Natural killer cell (primary cell): ENCODE measurements around the gene PDGFRB. TPM values are rescaled to one million over a fixed set of nuclear protein-coding genes. Genes with fewer than 3 reads are reported as not detected.

ENCODE experiments used
- ATAC-seq, 3 donors: fragments of 150-1000 bp in 2 of 3; fragments of 200-7000 bp in 1 of 3; cut with Tn5 transposase; 1 replicate in 1 of 3; 2 replicates in 2 of 3; pipeline ENCODE4 v1.10.0; 2021; ENCODE audit warnings: mild to moderate bottlenecking in 2 of 3, moderate library complexity in 2 of 3
- DNase-seq, 2 donors: peaks; one replicate each; pipeline versions ENCODE4 v3.0.0 to v3.0.0-alpha.2; 2013 to 2021; ENCODE audit warnings: mixed read lengths in 1 of 2
- H3K27ac ChIP-seq: one replicate; pipeline ENCODE4 v1.5.1; 2013; ENCODE audit warnings: mild to moderate bottlenecking, low read length
- H3K27me3 ChIP-seq: one replicate; pipeline ENCODE4 v1.6.1; 2013; ENCODE audit warnings: low read length; ENCODE audit not compliant: control insufficient read depth, insufficient read depth
- H3K36me3 ChIP-seq: one replicate; pipeline ENCODE4 v1.6.1; 2013; ENCODE audit warnings: low read length; ENCODE audit not compliant: control insufficient read depth, insufficient read depth
- H3K4me1 ChIP-seq: one replicate; pipeline ENCODE4 v1.6.1; 2013; ENCODE audit warnings: low read length; ENCODE audit not compliant: control insufficient read depth, insufficient read depth
- H3K4me3 ChIP-seq: one replicate; pipeline ENCODE4 v1.5.1; 2013; ENCODE audit warnings: low read length
- H3K9me3 ChIP-seq: one replicate; pipeline ENCODE4 v1.6.1; 2013; ENCODE audit warnings: low read length; ENCODE audit not compliant: control insufficient read depth, insufficient read depth
- H3K27ac Mint-ChIP-seq, 2 donors: one replicate each; pipeline ENCODE4 v1.8.0; 2022; ENCODE audit warnings: mild to moderate bottlenecking in 2 of 2, mixed read lengths in 2 of 2, moderate library complexity in 1 of 2
- H3K27me3 Mint-ChIP-seq, 2 donors: one replicate each; pipeline ENCODE4 v1.8.0; 2022; ENCODE audit warnings: low read depth in 2 of 2, mixed read lengths in 2 of 2
- H3K36me3 Mint-ChIP-seq: one replicate; pipeline ENCODE4 v1.8.0; 2022; ENCODE audit warnings: mixed read lengths
- H3K4me1 Mint-ChIP-seq, 2 donors: one replicate each; pipeline ENCODE4 v1.8.0; 2022; ENCODE audit warnings: mixed read lengths in 2 of 2
- H3K4me3 Mint-ChIP-seq: one replicate; pipeline ENCODE4 v1.8.0; 2022; ENCODE audit warnings: mild to moderate bottlenecking, moderate library complexity, mixed read lengths
- H3K9me3 Mint-ChIP-seq, 2 donors: one replicate each; pipeline ENCODE4 v1.8.0; 2022; ENCODE audit warnings: mixed read lengths in 2 of 2
- CTCF ChIP-seq: fragments of 200-600 bp; IDR thresholded peaks from one replicate; pipeline ENCODE4 v1.8.0; 2022; ENCODE audit warnings: antibody characterized with exemption
- WGBS: methylation state at CpG from one replicate; pipeline ENCODE4 v1.1.7; 2013; ENCODE audit warnings: missing lambda C conversion rate; ENCODE audit not compliant: insufficient coverage; 5-methylcytosine and 5-hydroxymethylcytosine counted together
- intact Hi-C: fragments of 100-400 bp; cut with micrococcal nuclease; formaldehyde crosslinking; loops from one replicate; pipeline ENCODE4 v1.14.2; 2022
- total RNA-seq, 4 donors: library from RNA; stranded (reverse); fragments of 120-200 nt in 1 of 4; gene quantifications; one replicate each; pipeline versions ENCODE4 v1.2.3 to v1.2.4, GENCODE V29; 2013 to 2022

Gene PDGFRB
- total RNA-seq, 3 donors from 2014 or later (not counting 1 experiment from before 2014, with no cell fraction given) = 44.8 to 93.1 (median 61.6) TPM

- Mint-ChIP-seq H3K4me1 (peaks cover 56 to 67% of the 10 kb centered on the region in 2 donors), H3K9me3 (no peaks in the 10 kb centered on the region), H3K36me3 (no peaks in the 10 kb centered on the region), H3K27ac (no peak overlapping the region), H3K27me3 (peaks cover 0 to 4% of the 10 kb centered on the region in 2 donors), H3K4me3 (no peak overlapping the region)
- Histone ChIP-seq H3K4me1 (peaks cover 54% of the 10 kb centered on the region), H3K4me3 (no peak overlapping the region), H3K9me3 (no peaks in the 10 kb centered on the region), H3K27me3 (no peaks in the 10 kb centered on the region), H3K27ac (no peak overlapping the region), H3K36me3 (no peaks in the 10 kb centered on the region)
- ATAC-seq (no peak), DNase-seq (no peak)
- intact Hi-C loops = no loop called here
- 95% methylated on average over 14 of the region's 14 CpGs for WGBS
- no peak for TF ChIP-seq CTCF
These were observed 8.6 kb downstream of the PDGFRB start for GRCh38 chr5:150146862-150147601.

- intact Hi-C loops = no loop called here
- H3K27me3 Mint-ChIP-seq = peaks cover 0 to 4% of the 10 kb centered on the region in 2 donors
- no peaks in the 10 kb centered on the region for H3K9me3 Mint-ChIP-seq
- no peaks in the 10 kb centered on the region for H3K36me3 Mint-ChIP-seq
- H3K36me3 ChIP-seq = no peaks in the 10 kb centered on the region
- H3K4me1 ChIP-seq = peaks cover 52% of the 10 kb centered on the region
- H3K27ac Mint-ChIP-seq = peak overlapping the region in 1 of 2 donors; percentile 12
- no peaks in the 10 kb centered on the region for H3K9me3 ChIP-seq
- DNase-seq (no peak), ATAC-seq (no peak)
- peaks cover 60 to 73% of the 10 kb centered on the region in 2 donors for H3K4me1 Mint-ChIP-seq
- TF ChIP-seq CTCF = no peak
- WGBS = 89% methylated on average over 5 of the region's 5 CpGs
- H3K27ac ChIP-seq = no peak overlapping the region
- peak overlapping the region; percentile 0 for H3K4me3 Mint-ChIP-seq
- H3K27me3 ChIP-seq = no peaks in the 10 kb centered on the region
- no peak overlapping the region for H3K4me3 ChIP-seq
These were observed 9.4 kb downstream of the PDGFRB start for GRCh38 chr5:150146235-150146634.

- Mint-ChIP-seq H3K4me3 (peak overlapping the region; percentile 61), H3K4me1 (peaks cover 60 to 76% of the 10 kb centered on the region in 2 donors), H3K36me3 (no peaks in the 10 kb centered on the region), H3K9me3 (no peaks in the 10 kb centered on the region), H3K27me3 (peaks cover 0 to 4% of the 10 kb centered on the region in 2 donors), H3K27ac (peak overlapping the region; percentile 45 to 82)
- no peak overlapping the region for H3K27ac ChIP-seq
- ATAC-seq (no peak), DNase-seq (no peak)
- peaks cover 39% of the 10 kb centered on the region for H3K4me1 ChIP-seq
- WGBS = 68% methylated on average over 3 of the region's 4 CpGs
- H3K27me3 ChIP-seq = no peaks in the 10 kb centered on the region
- no peak for TF ChIP-seq CTCF
- no peaks in the 10 kb centered on the region for H3K36me3 ChIP-seq
- no peaks in the 10 kb centered on the region for H3K9me3 ChIP-seq
- intact Hi-C loops = no loop called here
- no peak overlapping the region for H3K4me3 ChIP-seq
These were observed 10.8 kb downstream of the PDGFRB start for GRCh38 chr5:150144879-150145278.
